ENCODE data around the gene RABGEF1.
"Not testable (repeated sequence)": the region's sequence is repeated elsewhere in the genome, so short reads cannot be mapped to it uniquely, and the experiment has no call there.

Gene RABGEF1

GRCh38 chr7:66790196-66790595 lies 49.7 kb downstream of the RABGEF1 start:
- TF ChIP-seq JUND (IDR thresholded peaks at IDR 0.05; ENCODE audit: low read depth), result no peak
- in situ Hi-C loops (cut with HindIII; ENCODE audit: low pct_unique_long_range_greater_than_20kb, low sequenced_read_pairs), result no loop called here
- DNase-seq (ENCODE audit: low read depth in 1 of 2, low spot score in 1 of 2), result no peak

GRCh38 chr7:66790725-66791124 lies 50.2 kb downstream of the RABGEF1 start:
- no peak for DNase-seq (ENCODE audit: low read depth in 1 of 2, low spot score in 1 of 2)
- in situ Hi-C loops (cut with HindIII; ENCODE audit: low pct_unique_long_range_greater_than_20kb, low sequenced_read_pairs), result no loop called here
- no peak for TF ChIP-seq JUND (IDR thresholded peaks at IDR 0.05; ENCODE audit: low read depth)

GRCh38 chr7:66800591-66800990 lies 60.1 kb downstream of the RABGEF1 start:
- TF ChIP-seq JUND (IDR thresholded peaks at IDR 0.05; ENCODE audit: low read depth), result no peak
- in situ Hi-C loops (cut with HindIII; ENCODE audit: low pct_unique_long_range_greater_than_20kb, low sequenced_read_pairs), result no loop called here
- no peak for DNase-seq (ENCODE audit: low read depth in 1 of 2, low spot score in 1 of 2)

- in situ Hi-C loops (cut with HindIII; ENCODE audit: low pct_unique_long_range_greater_than_20kb, low sequenced_read_pairs), result no loop called here
- DNase-seq (ENCODE audit: low read depth in 1 of 2, low spot score in 1 of 2), result no peak
- no peak for TF ChIP-seq JUND (IDR thresholded peaks at IDR 0.05; ENCODE audit: low read depth)
These were observed 63.5 kb downstream of the RABGEF1 start for GRCh38 chr7:66804001-66804400.

GRCh38 chr7:66807736-66808135 lies 67.2 kb downstream of the RABGEF1 start:
- DNase-seq (ENCODE audit: low read depth in 1 of 2, low spot score in 1 of 2), result no peak
- no peak for TF ChIP-seq JUND (IDR thresholded peaks at IDR 0.05; ENCODE audit: low read depth)
- in situ Hi-C loops (cut with HindIII; ENCODE audit: low pct_unique_long_range_greater_than_20kb, low sequenced_read_pairs), result no loop called here

GRCh38 chr7:66810716-66811115 lies 70.2 kb downstream of the RABGEF1 start:
- in situ Hi-C loops (cut with HindIII; ENCODE audit: low pct_unique_long_range_greater_than_20kb, low sequenced_read_pairs), result no loop called here
- no peak for DNase-seq (ENCODE audit: low read depth in 1 of 2, low spot score in 1 of 2)
- TF ChIP-seq JUND (IDR thresholded peaks at IDR 0.05; ENCODE audit: low read depth), result no peak

GRCh38 chr7:66815186-66815875 lies 74.8 kb downstream of the RABGEF1 start:
- DNase-seq (ENCODE audit: low read depth in 1 of 2, low spot score in 1 of 2); in situ Hi-C loops (cut with HindIII; ENCODE audit: low pct_unique_long_range_greater_than_20kb, low sequenced_read_pairs): not testable (repeated sequence)

GRCh38 chr7:66815951-66816350 lies 75.4 kb downstream of the RABGEF1 start:
- TF ChIP-seq JUND (IDR thresholded peaks at IDR 0.05; ENCODE audit: low read depth), result no peak
- in situ Hi-C loops (cut with HindIII; ENCODE audit: low pct_unique_long_range_greater_than_20kb, low sequenced_read_pairs), result no loop called here
- no peak for DNase-seq (ENCODE audit: low read depth in 1 of 2, low spot score in 1 of 2)

- DNase-seq (ENCODE audit: low read depth in 1 of 2, low spot score in 1 of 2); in situ Hi-C loops (cut with HindIII; ENCODE audit: low pct_unique_long_range_greater_than_20kb, low sequenced_read_pairs): not testable (repeated sequence)
These were observed 76.1 kb downstream of the RABGEF1 start for GRCh38 chr7:66816658-66817057.

GRCh38 chr7:66817208-66817795 lies 76.8 kb downstream of the RABGEF1 start:
- DNase-seq (ENCODE audit: low read depth in 1 of 2, low spot score in 1 of 2); in situ Hi-C loops (cut with HindIII; ENCODE audit: low pct_unique_long_range_greater_than_20kb, low sequenced_read_pairs): not testable (repeated sequence)

GRCh38 chr7:66817956-66818355 lies 77.4 kb downstream of the RABGEF1 start:
- in situ Hi-C loops (cut with HindIII; ENCODE audit: low pct_unique_long_range_greater_than_20kb, low sequenced_read_pairs), result not testable (repeated sequence)

GRCh38 chr7:66824041-66824440 lies 83.5 kb downstream of the RABGEF1 start:
- in situ Hi-C loops (cut with HindIII; ENCODE audit: low pct_unique_long_range_greater_than_20kb, low sequenced_read_pairs), result no loop called here
- no peak for TF ChIP-seq JUND (IDR thresholded peaks at IDR 0.05; ENCODE audit: low read depth)
- no peak for DNase-seq (ENCODE audit: low read depth in 1 of 2, low spot score in 1 of 2)

More at GRCh38 chr7:66817956-66818355, 77.4 kb downstream of the RABGEF1 start:
- not testable (repeated sequence) for DNase-seq (ENCODE audit: low read depth in 1 of 2, low spot score in 1 of 2)

- peak in 1 of 2 experiments; percentile 41 for DNase-seq (ENCODE audit: low read depth in 1 of 2, low spot score in 1 of 2)
- in situ Hi-C loops (cut with HindIII; ENCODE audit: low pct_unique_long_range_greater_than_20kb, low sequenced_read_pairs), result not testable (repeated sequence)
These were observed 85.0 kb downstream of the RABGEF1 start for GRCh38 chr7:66825538-66825937.

GRCh38 chr7:66826649-66827048 lies 86.1 kb downstream of the RABGEF1 start:
- no peak for DNase-seq (ENCODE audit: low read depth in 1 of 2, low spot score in 1 of 2)
- in situ Hi-C loops (cut with HindIII; ENCODE audit: low pct_unique_long_range_greater_than_20kb, low sequenced_read_pairs), result no loop called here
- no peak for TF ChIP-seq JUND (IDR thresholded peaks at IDR 0.05; ENCODE audit: low read depth)

GRCh38 chr7:66830976-66831375 lies 90.4 kb downstream of the RABGEF1 start:
- DNase-seq (ENCODE audit: low read depth in 1 of 2, low spot score in 1 of 2); in situ Hi-C loops (cut with HindIII; ENCODE audit: low pct_unique_long_range_greater_than_20kb, low sequenced_read_pairs): not testable (repeated sequence)
